ENCODE measurements around the gene DDHD1. TPM values are rescaled to one million over a fixed set of nuclear protein-coding genes. Genes with fewer than 3 reads are reported as not detected.

The DDHD1 gene
- total RNA-seq, 1 experiment from 2014 or later, result 15.7 TPM

GRCh38 chr14:53147208-53147607 lies 5.9 kb downstream of the DDHD1 start:
- H3K79me2 ChIP-seq (ENCODE audit: insufficient read depth, low read length), result peaks cover 9% of the 10 kb centered on the region; the same call in 1 of the 2 replicates
- H3K27ac Mint-ChIP-seq, result no peak overlapping the region

More at GRCh38 chr14:53147208-53147607, 5.9 kb downstream of the DDHD1 start:
- H3K4ac ChIP-seq (ENCODE audit: low read depth, low read length), result no peak overlapping the region
- Mint-ChIP-seq H3K9me3 (peaks cover 0 to 9% of the 10 kb centered on the region in 2 experiments; a peak in 3 of 5 replicates), H3K4me1 (peaks cover 34 to 35% of the 10 kb centered on the region in 2 experiments), H3K27me3 (ENCODE audit: low read depth) (peaks cover 3% of the 10 kb centered on the region; the same call in 1 of the 2 replicates), H3K36me3 (ENCODE audit: insufficient read depth in 1 of 3, low read depth in 3 of 3) (peaks cover 0 to 11% (median 8%) of the 10 kb centered on the region in 3 experiments; a peak in 4 of 7 replicates), H3K4me3 (no peak overlapping the region)
- no peak overlapping the region for H3K56ac ChIP-seq (ENCODE audit: insufficient read length, low read depth, low read length)
- H2BK5ac ChIP-seq (ENCODE audit: insufficient read length, low read length), result no peak overlapping the region
- WGBS (ENCODE audit: extremely low coverage, insufficient read length, low lambda C conversion rate), result no CpG with 5 or more reads among the region's 2 CpGs
- no peak overlapping the region for H3K23ac ChIP-seq (ENCODE audit: insufficient read length, low read depth, low read length)
- H4K91ac ChIP-seq (ENCODE audit: insufficient read length, low read depth, low read length), result no peak overlapping the region
- TF ChIP-seq, protein P1, sequence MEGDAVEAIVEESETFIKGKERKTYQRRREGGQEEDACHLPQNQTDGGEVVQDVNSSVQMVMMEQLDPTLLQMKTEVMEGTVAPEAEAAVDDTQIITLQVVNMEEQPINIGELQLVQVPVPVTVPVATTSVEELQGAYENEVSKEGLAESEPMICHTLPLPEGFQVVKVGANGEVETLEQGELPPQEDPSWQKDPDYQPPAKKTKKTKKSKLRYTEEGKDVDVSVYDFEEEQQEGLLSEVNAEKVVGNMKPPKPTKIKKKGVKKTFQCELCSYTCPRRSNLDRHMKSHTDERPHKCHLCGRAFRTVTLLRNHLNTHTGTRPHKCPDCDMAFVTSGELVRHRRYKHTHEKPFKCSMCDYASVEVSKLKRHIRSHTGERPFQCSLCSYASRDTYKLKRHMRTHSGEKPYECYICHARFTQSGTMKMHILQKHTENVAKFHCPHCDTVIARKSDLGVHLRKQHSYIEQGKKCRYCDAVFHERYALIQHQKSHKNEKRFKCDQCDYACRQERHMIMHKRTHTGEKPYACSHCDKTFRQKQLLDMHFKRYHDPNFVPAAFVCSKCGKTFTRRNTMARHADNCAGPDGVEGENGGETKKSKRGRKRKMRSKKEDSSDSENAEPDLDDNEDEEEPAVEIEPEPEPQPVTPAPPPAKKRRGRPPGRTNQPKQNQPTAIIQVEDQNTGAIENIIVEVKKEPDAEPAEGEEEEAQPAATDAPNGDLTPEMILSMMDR (conservative IDR thresholded peaks at IDR 0.05), result no peak
- H3K4me2 ChIP-seq (ENCODE audit: insufficient read depth, insufficient read length, low read length), result no peak overlapping the region
- no peak overlapping the region for H3K9ac ChIP-seq (ENCODE audit: extremely low read depth, insufficient read length, low read length)
- H3T11ph ChIP-seq (ENCODE audit: low read length), result no peak overlapping the region
- no peaks in the 10 kb centered on the region; the same call in 1 of the 2 replicates for H3K4me1 ChIP-seq (ENCODE audit: insufficient read depth, low read length)
- H3K9me3 ChIP-seq (ENCODE audit: control insufficient read depth, low read depth, low read length), result no peaks in the 10 kb centered on the region
- H4K20me1 ChIP-seq (ENCODE audit: control insufficient read depth, insufficient read depth, insufficient read length), result no peaks in the 10 kb centered on the region
- H3K27ac ChIP-seq (ENCODE audit: insufficient read length, low read depth, low read length), result no peak overlapping the region
- no peak overlapping the region for H2AK5ac ChIP-seq (ENCODE audit: insufficient read length, low read length)
- H2BK15ac ChIP-seq (ENCODE audit: low read depth, low read length), result no peak overlapping the region
- H2BK120ac ChIP-seq (ENCODE audit: low read depth, low read length, poor library complexity, severe bottlenecking), result no peak overlapping the region
- no peak overlapping the region for H2AFZ ChIP-seq (ENCODE audit: low read length)
- no peak overlapping the region for H2BK12ac ChIP-seq (ENCODE audit: insufficient read length, low read depth, low read length)
- no peak overlapping the region for H2BK20ac ChIP-seq (ENCODE audit: low read depth, low read length, poor library complexity, severe bottlenecking)
- H3K18ac ChIP-seq (ENCODE audit: insufficient read length, low read depth, low read length), result no peak overlapping the region
- H4K8ac ChIP-seq (replicated peaks; ENCODE audit: insufficient read length, low read depth, low read length), result no peak overlapping the region
- H3K79me1 ChIP-seq (ENCODE audit: insufficient read depth, low read depth, low read length, poor library complexity, severe bottlenecking), result no peaks in the 10 kb centered on the region
- DNase-seq, result no peak
- H3K23me2 ChIP-seq (ENCODE audit: insufficient read length, low read depth, low read length, poor library complexity, severe bottlenecking), result peaks cover 7% of the 10 kb centered on the region
- H3K27me3 ChIP-seq (ENCODE audit: insufficient read depth, low read length), result no peaks in the 10 kb centered on the region
- H4K5ac ChIP-seq (ENCODE audit: insufficient read length, low read depth, low read length), result no peak overlapping the region
- H3K14ac ChIP-seq (ENCODE audit: insufficient read depth, low read length), result no peak overlapping the region
